Pericardium fibroblast (primary cell): ENCODE measurements around the gene OR12D1. TPM values are rescaled to one million over a fixed set of nuclear protein-coding genes. Genes with fewer than 3 reads are reported as not detected.

Experiments
- total RNA-seq: library from RNA; depleted of rRNA; stranded (reverse); fragments of >200 nt; gene quantifications from 2 replicates; pipeline ENCODE4 v1.2.3, GENCODE V29; 2015

The OR12D1 gene
- not detected in 2 replicates for total RNA-seq

GRCh38 chr6:29414588-29414987 is at the start of gene OR12D1:
Gene OR12D1 (plus strand): TSS chr6:29414928.

GRCh38 chr6:29368765-29369164 is 46.0 kb upstream of the OR12D1 start, which contains the start of gene OR5V1:
Gene OR5V1 (minus strand): TSS chr6:29368865. CDS start chr6:29356195, 12,670 bp downstream.

GRCh38 chr6:29375191-29375590 is 39.5 kb upstream of the OR12D1 start, which contains the start of gene OR12D3:
Gene OR12D3 (minus strand): TSS chr6:29375291. CDS start chr6:29375287, 4 bp downstream.

DNA sequence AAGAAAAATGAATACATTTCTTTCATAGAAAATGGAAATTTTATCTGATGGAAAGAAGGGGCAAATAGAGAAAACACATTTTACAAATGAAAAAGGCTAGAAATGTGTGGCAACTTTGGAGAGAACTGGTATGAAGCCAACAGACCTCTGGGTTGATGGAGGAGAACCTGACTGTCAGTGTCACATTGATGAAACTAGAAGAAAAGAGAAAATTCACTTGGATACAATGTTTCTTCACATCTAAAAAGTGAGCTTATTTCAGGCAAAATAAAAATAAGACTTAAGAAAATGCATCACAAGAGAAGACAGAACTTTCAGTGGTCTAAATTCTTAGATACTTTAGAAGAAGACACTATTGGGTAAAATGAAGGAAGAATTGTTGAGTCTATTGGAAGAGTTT is 19.4 kb upstream of the OR12D1 start, which contains the start of gene OR12D2:
TSS of gene OR12D2 (plus strand) at position 301 of the 400 bp plus-strand sequence. CDS start 1,069 bp downstream, outside the sequence.

GRCh38 chr6:29439006-29439405 is 24.3 kb downstream of the OR12D1 start, which contains the start of gene OR10C1:
Gene OR10C1 (plus strand): TSS chr6:29439306. CDS start chr6:29440016, 710 bp downstream.

GRCh38 chr6:29456971-29457370 is 42.2 kb downstream of the OR12D1 start, which contains the start of the genes OR11A1 and OR2H1:
Gene OR11A1 (minus strand): TSS chr6:29457071. CDS start chr6:29427641, 29,430 bp downstream.
Gene OR2H1 (plus strand): TSS chr6:29457155. CDS start chr6:29461770, 4,615 bp downstream.

Other genes starting within 250 kb of the OR12D1 start
- not detected in 2 replicates for gene OR2J2, start 244.0 kb upstream of the OR12D1 start, total RNA-seq
- gene OR14J1, start 113.2 kb upstream of the OR12D1 start, total RNA-seq: not detected in 2 replicates
- not detected in 2 replicates for gene OR5V1, start 46.1 kb upstream of the OR12D1 start, total RNA-seq
- not detected in 2 replicates for gene OR12D3, start 39.6 kb upstream of the OR12D1 start, total RNA-seq
- not detected in 2 replicates for gene OR12D2, start 19.3 kb upstream of the OR12D1 start, total RNA-seq
- gene OR10C1, start 24.4 kb downstream of the OR12D1 start, total RNA-seq: not detected in 2 replicates
- gene OR11A1, start 42.1 kb downstream of the OR12D1 start, total RNA-seq: not detected in 2 replicates
- not detected in 2 replicates for gene OR2H1, start 42.2 kb downstream of the OR12D1 start, total RNA-seq
- gene MAS1L, start 73.0 kb downstream of the OR12D1 start, total RNA-seq: not detected in 2 replicates
- gene UBD, start 144.8 kb downstream of the OR12D1 start, total RNA-seq: not detected in 2 replicates
- gene OR2H2, start 170.2 kb downstream of the OR12D1 start, total RNA-seq: not detected in 2 replicates
- gene GABBR1, start 218.3 kb downstream of the OR12D1 start, total RNA-seq: 7.7 and 8.8 TPM in 2 replicates
- not detected in 2 replicates for gene MOG, start 242.2 kb downstream of the OR12D1 start, total RNA-seq